NCI-H748 (cell line): ENCODE data around the gene PDGFA.

ENCODE experiments used
- DNase-seq: peaks from one replicate; lab custom pipeline; 2025; ENCODE audit not compliant: unreplicated experiment; lab: John Stamatoyannopoulos, UW

PDGFA gene

DNA sequence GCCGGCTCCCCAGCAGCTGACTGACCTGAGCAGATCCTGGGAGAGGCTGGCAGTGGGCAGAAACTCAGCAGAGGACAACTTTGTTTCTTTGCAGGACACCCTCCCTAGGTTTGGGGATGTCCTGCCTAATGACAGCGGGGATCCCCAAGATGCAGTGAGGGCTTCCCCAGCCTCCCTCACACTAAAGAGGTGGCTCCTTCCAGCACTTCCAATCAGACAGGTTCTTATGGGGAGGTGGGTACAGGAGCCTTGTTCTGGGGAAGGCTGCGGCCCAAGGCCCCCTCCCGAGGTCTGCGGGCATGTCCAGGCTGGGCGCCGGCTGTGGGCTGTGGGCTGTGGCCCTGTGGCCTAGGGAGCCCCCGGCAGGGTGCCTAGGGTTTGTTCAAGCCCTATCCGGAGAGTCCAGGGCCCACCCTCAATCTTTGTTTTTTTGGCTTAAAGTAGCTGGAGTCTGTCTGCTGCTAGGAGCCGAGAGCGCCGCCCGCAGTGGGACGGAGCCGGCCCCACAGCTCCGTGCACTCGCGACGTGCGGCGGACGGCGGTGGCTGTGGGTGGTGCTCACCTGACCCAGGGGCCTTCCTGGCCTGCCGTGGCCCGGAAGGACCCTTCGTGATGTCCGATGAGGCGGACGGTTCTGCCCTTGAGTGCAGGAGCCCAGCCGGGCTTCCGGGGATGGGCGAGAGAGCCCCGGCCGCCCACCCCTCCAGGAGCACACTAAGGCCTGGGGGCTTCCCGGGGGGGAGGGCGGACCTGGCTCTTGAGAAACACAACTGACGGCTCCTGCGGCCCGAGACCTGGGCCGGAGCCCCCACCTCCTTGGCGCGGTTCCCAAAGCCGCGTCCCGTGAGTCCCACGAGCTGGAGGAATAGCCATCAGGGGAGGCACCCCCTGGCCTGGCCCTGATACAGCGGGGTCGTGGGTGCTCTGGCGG, 57.2 kb downstream of the PDGFA start:
- DNase-seq: no peak

DNA sequence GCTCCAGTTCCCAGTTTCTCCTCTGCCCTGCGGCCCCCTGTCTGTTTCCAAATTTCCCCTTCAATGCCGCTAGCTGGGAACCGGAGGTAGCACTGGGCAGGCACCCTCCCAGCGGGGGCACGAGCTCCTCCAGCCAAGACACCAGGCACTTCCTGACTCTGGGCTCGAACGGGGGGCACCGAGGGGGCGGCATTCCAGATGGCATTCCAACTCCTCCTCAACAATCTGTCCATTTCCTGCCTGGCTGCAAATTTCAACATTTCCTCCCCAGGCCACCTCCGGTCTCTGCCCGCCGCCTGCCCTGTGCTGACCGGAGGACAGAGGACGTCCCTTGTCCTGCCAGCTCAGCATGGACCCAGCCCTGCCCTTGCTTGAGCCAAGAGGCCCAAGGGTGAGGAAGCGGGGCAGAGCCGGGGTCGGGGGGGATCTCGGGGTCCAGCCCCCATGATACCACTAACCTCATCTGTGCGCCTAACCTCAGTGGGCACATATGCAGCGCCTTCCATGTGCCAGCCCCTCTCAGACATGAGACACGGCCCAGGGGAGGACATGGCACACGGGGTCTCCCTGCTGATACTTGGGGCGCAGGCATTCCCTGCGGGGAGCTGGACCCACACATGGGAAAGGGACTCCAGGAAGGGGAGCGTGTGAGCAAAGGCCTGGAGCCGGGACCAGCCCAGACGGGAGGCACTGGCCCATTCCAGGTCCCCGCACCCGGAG, 58.0 kb downstream of the PDGFA start:
- DNase-seq: no peak

DNA sequence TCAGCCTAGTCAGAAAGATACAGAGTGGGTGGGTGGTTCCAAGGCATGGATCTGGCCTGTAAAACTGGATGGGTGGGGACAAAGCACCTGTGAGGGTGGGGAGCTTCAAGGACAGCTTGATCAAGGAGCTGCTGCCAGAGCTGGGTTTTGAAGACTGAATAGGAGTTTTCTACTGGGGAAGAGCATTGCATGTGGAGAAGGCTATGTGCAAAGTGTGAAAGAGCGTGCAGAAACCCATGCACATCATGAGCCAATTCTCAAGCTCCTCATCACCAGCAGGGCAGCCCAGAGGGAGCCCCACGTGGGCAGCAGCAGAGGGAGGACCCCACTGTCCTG, 58.6 kb downstream of the PDGFA start:
- DNase-seq: no peak

DNA sequence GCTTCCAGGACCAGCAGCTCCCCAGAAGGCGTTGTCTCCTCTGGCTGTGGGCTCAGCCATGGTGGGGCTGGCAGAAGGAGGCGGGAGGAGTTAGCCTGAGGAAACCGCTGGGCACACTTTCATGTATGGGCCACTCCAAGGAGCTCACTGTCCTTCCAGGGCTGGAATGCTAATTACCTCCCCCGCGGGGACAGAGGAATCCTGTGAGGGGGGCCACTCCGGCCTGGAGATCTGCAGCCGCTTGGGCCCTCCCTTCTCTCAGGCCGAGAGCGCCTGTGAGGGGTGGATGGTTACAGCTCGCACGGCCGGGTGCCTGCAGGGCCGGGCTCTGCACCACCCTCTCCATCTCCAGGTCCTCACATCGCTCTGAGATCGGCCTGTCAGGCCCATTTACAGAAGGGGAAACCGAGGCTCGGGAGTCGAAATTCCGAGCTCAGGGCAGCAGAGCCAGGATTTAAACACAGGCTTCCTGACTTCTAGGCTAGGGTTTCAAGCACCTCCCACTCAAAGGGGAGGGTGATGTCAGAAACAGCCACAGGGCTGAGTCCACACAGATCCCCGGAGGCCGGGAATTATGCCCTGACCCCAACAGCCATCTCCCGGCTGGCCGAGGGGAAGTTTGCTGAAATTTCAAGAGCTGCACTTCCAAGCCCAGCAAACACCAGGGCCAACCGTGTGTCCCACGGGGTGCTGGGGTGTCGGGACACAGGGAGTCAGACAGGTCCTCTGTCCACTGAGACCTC, 59.1 kb downstream of the PDGFA start:
- no peak for DNase-seq

DNA sequence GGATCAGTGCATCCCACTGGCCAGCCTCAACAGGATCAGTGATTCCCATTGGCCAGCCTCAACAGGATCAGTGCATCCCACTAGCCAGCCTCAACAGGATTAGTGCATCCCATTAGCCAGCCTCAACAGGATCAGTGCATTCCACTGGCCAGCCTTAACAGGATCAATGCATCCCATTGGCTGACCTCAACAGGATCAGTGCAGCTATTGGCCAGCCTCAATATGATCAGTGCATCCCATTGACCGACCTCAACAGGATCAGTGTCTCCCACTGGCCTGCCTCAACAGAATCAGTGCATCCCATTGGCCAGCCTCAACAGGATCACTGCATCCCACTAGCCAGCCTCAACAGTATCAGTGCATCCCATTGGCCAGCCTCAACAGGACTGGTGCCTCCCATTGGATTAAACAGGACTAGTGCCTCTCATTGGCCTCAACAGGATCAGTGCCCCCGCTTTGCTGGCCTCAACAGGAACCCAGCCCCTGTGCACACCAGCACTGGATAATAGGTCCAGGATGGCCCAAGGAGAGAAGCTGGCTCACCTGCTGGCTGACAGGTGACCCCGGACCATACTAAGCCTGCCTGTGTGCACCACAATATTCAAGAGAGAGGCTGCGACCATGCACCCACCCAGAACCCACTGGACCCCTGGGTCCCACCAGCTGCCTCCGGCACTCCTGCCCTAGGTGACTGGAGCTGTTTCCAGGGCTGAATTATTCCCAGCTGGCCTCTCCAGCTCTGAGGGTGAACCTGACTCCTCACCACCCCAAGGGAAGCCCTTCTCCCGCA, 59.9 kb downstream of the PDGFA start:
- no peak for DNase-seq

DNA sequence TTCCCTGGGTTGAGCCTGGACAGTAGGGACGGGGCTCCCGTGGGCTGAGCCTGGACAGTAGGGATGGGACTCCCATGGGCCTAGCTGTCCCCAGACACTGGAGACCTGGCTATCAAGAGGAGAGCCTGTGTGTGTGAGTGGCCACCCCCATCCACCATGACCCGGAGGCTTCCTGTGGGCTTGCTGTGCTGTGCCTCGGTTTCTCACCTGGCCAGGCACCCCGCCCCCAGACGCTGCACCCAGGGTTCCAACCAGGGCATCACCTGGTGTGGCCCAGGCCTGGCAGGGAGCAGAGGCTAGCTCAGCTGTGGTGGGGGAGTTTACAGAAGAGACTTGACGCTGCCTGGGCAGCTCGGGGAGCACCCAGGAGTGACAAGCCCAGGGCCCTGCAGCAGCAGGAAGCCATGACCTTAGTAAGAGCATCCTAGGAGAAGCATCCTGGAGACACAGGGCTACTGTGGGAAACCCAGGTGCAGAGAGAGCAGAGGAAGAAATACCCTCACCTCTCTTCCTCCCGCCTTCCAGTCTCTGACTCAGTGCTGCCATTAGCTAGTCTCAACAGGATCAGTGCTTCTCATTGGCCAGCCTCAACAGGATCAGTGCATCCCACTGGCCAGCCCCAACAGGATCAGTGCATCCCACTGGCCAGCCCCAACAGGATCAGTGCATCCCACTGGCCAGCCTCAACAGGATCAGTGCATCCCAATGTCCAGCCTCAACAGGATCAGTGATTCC, 61.0 kb downstream of the PDGFA start:
- DNase-seq: no peak

DNA sequence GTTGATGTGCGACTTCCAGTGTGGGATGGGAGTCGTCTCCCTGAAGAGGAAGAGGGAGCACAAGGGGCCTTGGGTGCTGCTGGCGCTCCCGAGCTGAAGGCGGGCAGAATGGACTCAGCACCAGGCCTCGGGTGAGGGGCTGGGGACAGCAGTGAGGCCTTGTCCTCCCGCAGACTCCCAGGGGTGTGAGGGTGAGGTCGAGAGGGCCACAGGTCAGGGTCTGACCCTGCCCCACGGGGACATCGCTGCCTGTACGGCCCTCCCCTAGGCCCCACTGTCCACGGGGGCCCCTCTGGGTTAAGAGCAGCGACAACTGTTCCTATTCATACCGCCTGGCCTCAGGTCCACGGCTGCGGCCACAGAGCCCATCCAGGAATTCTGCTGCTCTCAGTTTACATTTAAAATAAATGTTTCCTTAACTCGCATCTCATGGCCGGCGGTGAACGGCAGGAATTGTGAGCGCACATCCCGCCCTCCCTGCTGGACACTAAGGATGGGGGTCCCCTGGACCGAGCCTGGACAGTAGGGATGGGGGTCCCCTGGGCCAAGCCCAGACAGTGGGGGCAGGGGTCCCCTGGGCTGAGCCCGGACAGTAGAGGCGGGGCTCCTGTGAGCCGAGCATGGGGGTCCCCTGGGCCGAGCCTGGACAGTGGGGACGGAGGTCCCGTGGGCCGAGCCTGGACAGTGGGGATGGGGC, 61.7 kb downstream of the PDGFA start:
- DNase-seq: no peak

DNA sequence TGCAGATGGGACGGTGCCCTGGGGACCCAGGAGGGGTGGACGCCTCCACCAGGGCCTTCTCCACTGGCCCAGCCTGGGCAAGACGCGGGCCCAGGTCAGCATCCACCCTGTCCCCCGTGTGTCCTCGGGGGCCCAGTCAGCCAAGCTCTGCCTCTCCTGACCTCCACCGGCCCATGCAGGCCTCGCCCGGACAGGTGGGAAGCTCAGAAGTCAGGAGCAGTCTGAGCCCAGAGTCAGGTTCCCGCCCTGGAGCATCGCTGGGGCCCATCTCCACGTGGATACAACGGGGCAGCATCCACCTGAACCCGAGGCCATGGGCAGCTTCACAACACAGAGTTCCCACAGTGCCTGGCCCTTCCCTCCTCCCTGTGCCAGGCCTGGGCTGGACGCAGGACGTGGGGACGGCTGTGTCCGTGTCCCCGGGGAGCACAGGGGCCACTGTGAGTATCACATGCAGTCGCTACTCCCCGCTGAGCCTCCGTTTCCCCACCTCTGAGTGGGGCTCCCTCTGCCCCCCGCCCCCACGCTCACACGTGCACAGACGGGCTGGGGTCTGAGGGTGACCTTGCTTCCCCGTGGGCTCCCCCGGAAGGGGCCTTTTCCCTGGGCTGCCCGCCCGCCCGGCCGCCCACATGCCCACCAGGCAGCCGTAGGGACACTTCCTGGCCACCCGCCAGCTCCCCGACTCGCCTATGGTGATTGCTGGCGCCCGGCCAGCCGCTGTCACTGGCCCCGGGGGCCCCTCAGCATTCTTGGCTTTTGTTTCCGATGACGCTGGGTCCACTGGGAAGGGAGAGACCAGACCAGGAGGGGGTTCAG, 64.3 kb downstream of the PDGFA start:
- peak; percentile 84 for DNase-seq

DNA sequence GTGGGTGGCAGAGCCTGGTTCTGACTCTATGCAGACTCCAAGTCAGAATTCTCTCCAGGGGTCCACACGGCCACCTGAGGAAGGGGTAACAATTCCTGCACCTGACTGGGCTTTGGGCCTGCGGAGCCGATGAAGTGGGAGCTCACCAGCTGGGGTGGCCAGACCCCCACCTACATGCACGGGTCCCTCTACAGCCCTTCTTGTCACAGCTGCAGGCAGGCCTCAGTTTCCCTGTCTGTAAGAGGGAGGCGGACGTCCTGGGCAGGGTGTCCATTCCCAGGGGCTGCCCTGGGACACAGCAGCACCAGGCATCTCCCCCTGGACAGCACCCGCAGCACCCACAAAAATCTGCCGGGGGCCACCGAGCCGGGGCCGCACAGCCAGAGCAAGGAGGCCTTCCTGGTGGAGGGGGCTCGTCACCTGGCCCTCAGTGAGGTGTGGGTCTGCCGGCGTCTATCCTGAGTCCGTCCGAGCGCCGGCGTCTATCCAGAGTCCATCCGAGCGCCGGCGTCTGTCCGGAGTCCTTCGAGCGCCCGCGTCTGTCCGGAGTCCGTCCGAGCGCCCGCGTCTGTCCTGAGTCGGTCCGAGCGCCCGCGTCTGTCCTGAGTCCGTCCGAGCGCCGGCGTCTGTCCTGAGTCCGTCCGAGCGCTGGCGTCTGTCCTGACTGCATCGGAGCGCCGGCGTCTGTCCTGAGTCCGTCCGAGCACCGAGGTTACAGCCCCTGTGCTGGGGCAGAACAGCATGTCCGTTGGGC, 65.1 kb downstream of the PDGFA start:
- no peak for DNase-seq

DNA sequence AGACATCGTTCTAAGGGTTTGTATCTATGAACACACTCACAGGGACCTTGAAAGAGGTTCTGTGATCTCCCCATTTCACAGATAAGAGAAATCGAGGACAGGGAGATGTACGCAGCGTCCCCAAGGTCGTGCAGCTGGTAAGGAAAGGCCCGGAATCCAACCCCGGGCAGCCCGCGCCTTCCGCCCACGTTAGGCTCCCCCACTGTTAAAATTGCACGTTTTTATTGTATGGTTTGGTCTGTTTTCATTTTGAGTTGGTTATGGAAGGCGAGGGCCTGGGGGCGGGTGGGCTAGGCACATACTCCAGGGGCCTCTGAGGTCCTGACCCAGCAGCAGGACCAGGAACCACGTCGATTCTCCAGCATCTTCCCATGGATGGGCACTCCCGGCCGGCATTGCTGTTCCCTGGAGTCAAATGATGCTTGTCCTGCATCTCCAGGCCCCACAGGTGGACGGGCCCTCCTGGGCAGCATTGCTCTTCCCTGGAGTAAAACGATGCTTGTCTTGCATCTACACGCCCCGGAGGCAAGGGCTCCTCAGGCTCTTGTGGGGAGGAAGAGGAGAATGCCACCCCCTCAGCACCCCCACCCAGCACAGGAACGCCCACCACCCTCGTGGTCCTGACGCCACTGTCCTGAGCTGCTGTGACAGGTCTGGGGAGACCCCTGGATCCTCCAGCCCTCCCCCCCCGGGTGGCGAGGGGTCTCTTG, 65.9 kb downstream of the PDGFA start:
- no peak for DNase-seq

DNA sequence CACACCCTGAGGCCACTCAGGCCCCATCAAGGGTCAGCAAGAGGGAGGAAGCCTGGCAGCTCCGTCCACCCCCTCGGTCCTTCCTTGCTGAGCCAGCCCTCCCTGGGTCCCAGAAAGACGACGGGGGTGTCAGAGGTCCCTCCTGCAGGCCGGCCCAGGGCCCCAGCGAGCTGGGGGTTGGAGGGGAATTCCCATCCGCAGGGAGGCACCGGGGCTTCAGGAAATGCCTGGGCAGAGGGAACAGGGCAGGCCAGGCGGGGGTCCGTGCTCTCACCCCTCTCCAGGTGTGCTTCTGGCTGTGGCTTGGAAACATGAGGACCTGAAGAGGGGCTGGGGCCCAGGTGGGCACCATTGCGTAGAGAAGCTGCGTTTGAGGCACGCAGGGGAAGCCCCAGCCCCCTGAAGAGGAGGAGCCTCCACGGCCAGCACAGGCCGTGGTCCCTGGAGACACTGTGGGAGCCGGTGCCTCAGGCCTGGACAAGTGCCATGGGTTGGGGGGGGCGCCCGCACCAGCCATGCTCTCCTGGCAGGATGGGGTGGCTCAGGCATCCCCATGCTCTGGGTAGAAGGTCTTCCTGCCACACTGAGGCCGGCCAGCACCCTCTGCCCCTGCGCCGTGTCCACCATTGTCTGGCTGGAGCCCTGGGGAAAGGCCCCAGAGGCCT, 66.7 kb downstream of the PDGFA start:
- DNase-seq: no peak

DNA sequence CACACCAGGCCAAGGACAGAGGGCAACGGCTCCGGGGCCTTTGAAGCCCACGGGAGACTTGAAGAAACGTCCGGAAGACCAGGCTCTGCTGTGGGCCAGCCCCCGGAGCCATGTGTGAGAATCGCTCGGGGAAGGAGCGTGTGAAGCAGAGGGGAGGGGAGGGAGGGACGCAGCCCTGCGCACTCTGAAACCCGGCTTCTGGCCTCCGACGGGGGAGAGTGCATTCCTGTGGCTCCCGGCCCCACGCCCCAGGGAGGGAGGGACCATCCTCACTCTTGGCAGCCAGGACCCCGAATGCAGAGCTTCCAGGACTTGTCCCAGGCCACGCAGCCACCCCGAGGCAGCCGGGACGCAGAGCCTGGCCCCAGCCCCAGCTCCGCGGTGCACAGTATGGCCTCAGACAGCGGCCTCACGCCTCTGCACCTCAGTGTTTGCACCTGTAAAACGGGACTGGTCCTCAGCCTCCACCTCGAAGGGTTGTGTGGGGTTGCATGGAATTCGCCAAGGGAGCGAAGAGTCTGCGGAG, 67.4 kb downstream of the PDGFA start:
- DNase-seq: no peak

DNA sequence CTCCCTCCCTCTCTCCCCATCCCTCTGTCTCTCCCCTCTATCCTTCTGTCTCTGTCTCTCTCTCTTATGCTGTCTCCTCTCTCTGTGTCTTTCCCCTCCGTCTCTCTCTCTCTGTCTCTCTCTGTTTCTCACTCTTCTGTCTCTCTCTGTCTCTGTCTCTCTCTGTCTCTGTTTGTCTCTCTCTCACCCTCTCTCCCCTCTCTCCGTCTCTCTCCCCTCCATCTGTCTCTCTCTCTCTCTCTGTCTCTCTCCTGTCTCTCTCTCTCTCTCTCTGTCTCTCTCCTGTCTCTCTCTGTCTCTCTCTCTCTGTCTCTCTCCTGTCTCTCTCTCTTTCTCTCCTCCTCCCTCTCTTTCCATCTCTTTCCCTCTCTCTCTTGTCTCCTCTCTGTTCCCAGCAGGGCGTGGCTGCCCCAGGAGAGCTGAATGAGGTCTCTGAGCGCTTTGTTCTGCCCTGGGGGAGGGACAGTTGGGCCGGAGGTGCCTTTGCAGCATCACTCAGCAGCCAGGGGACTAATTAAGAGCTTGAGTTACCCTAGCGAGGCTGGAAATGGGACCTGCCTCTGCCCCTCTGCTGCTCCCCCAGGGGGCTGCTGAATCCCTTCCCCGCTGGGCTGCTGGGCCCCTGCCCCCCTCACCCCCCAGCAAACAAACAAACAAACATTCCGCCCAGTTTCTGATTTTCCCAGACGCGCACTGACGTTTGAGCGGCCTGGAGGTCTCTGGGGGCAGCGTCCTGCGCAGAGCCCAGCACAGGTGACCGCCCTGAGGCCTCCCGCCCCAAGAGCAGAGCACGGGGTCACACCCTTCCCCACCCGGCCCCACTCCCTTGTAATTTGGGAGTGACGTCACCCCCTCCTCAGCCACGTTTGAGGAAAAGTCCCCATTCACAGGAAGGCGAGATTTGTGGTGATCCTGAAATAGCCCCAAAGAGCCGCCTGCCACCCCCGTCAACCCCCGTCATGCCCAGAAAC, 68.1 kb downstream of the PDGFA start:
- peak; percentile 26 for DNase-seq

DNA sequence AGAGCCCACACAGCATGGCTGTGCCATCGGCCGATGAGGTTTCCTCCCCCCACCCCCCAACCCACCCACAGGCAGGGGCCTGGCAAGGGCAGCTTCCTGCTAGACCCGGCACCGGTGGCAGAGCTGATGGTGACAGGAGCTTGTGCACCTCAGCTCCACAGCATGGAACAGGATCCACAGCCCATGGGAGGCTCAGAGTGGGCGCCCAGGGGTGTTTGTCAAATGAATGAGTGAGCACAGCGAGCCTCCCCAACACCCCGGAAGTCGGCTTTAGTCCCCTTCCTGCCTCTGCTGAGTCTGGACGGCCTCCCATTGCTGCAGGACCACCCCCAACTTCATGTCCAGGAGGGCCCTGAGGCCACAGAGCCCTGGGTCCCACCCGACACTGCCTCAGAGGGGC, 68.9 kb downstream of the PDGFA start:
- no peak for DNase-seq

DNA sequence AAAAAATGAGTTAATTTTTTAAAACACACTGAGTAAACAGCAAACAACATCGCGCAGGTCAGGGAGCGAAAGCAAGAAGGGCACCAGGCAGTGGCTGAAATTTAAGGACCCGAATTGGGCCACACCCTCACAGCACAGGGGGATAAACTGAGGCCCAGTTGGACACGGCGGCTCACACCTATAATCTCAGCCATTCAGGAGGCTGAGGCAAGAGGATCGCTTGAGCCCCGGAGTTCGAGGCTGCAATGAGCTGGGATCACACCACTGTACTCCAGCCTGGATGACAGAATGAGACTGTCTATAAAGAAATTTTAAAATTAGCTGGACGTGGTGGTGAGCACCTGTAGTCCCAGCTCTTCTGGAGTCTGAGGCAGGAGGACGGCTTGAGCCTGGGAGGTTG, 69.6 kb downstream of the PDGFA start:
- DNase-seq: no peak
